ENCODE data around the gene DIO3. TPM values are rescaled to one million over a fixed set of nuclear protein-coding genes. Genes with fewer than 3 reads are reported as not detected.
"Not testable (repeated sequence)": the region's sequence is repeated elsewhere in the genome, so short reads cannot be mapped to it uniquely, and the experiment has no call there.

The DIO3 gene
- total RNA-seq, 1 experiment from 2014 or later = not detected

- Histone ChIP-seq H3K27me3 (peaks cover 40% of the 10 kb centered on the region), H3K36me3 (no peaks in the 10 kb centered on the region), H3K9me3 (no peaks in the 10 kb centered on the region), H3K4me3 (no peak overlapping the region)
- DNase-seq = no peak
Observed at GRCh38 chr14:101564444-101564776, 3.1 kb downstream of the DIO3 start.

- Histone ChIP-seq H3K9me3 (no peaks in the 10 kb centered on the region), H3K4me3 (no peak overlapping the region), H3K27me3 (peaks cover 35% of the 10 kb centered on the region), H3K36me3 (no peaks in the 10 kb centered on the region)
- DNase-seq = no peak
Observed at GRCh38 chr14:101564819-101565698, 3.8 kb downstream of the DIO3 start.

GRCh38 chr14:101567252-101567651, 6.0 kb downstream of the DIO3 start:
- H3K36me3 ChIP-seq = no peaks in the 10 kb centered on the region
- peaks cover 26% of the 10 kb centered on the region for H3K27me3 ChIP-seq
- H3K9me3 ChIP-seq = no peaks in the 10 kb centered on the region
- DNase-seq = no peak
- no peak overlapping the region for H3K4me3 ChIP-seq

- no peaks in the 10 kb centered on the region for H3K9me3 ChIP-seq
- no peaks in the 10 kb centered on the region for H3K27me3 ChIP-seq
- no peak for DNase-seq
- no peaks in the 10 kb centered on the region for H3K36me3 ChIP-seq
- no peak overlapping the region for H3K4me3 ChIP-seq
Observed at GRCh38 chr14:101571004-101571403, 9.7 kb downstream of the DIO3 start.

DNA sequence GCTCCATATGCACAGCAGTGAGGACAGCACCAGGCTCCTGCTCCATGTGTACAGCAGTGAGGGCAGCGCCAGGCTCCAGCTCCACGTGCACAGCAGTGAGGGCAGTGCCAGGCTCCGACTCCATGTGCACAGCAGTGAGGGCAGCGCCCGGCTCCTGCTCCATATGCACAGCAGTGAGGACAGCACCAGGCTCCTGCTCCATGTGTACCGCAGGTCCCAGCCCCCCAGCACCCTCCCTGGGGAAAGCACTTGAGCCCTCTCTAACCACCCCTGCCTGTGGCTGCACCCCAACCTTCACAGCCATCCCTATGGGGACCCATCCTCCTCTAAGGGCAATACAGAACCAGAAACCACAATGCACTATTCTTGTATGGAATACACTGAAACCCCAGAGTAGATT, 11.2 kb downstream of the DIO3 start:
- not testable (repeated sequence) for H3K36me3 ChIP-seq, H3K9me3 ChIP-seq, H3K4me3 ChIP-seq, DNase-seq, H3K27me3 ChIP-seq

DNA sequence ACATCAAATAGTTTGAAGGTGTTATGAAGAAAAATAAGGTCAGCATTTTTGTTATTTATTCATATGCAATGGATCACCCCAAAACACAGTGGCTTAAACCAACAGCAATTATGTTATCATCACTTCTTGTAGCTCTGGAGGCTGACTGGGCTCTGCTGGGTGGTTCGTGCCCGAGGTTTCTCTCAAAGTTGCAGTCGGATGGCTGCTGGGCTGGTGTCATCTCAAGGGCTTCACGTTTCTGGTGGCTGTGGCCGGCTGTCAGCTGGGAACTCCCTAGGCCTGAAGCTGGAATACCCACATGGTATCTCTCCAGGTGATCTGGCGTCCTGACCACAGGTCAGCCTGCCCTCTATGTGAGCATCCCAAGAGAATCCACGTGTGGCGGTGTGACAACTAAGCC, 12.0 kb downstream of the DIO3 start:
- no peaks in the 10 kb centered on the region for H3K9me3 ChIP-seq
- no peaks in the 10 kb centered on the region for H3K36me3 ChIP-seq
- H3K4me3 ChIP-seq = no peak overlapping the region
- no peak for DNase-seq
- no peaks in the 10 kb centered on the region for H3K27me3 ChIP-seq

GRCh38 chr14:101575581-101575980, 14.3 kb downstream of the DIO3 start:
- H3K27me3 ChIP-seq = no peaks in the 10 kb centered on the region
- no peaks in the 10 kb centered on the region for H3K36me3 ChIP-seq
- H3K4me3 ChIP-seq = no peak overlapping the region
- no peak for DNase-seq
- H3K9me3 ChIP-seq = no peaks in the 10 kb centered on the region

- no peak overlapping the region for H3K4me3 ChIP-seq
- no peak for DNase-seq
- H3K27me3 ChIP-seq = no peaks in the 10 kb centered on the region
- no peaks in the 10 kb centered on the region for H3K36me3 ChIP-seq
- H3K9me3 ChIP-seq = no peaks in the 10 kb centered on the region
Observed at GRCh38 chr14:101577221-101577909, 16.1 kb downstream of the DIO3 start.

- H3K9me3 ChIP-seq = no peaks in the 10 kb centered on the region
- H3K4me3 ChIP-seq = no peak overlapping the region
- no peaks in the 10 kb centered on the region for H3K36me3 ChIP-seq
- H3K27me3 ChIP-seq = no peaks in the 10 kb centered on the region
- DNase-seq = no peak
Observed at GRCh38 chr14:101578489-101578888, 17.2 kb downstream of the DIO3 start.

GRCh38 chr14:101579372-101580080, 18.2 kb downstream of the DIO3 start:
- Histone ChIP-seq H3K36me3 (no peaks in the 10 kb centered on the region), H3K27me3 (no peaks in the 10 kb centered on the region), H3K9me3 (no peaks in the 10 kb centered on the region), H3K4me3 (no peak overlapping the region)
- no peak for DNase-seq

- Histone ChIP-seq H3K9me3 (no peaks in the 10 kb centered on the region), H3K27me3 (no peaks in the 10 kb centered on the region), H3K4me3 (no peak overlapping the region), H3K36me3 (no peaks in the 10 kb centered on the region)
- DNase-seq = no peak
Observed at GRCh38 chr14:101581806-101582205, 20.5 kb downstream of the DIO3 start.

- Histone ChIP-seq H3K4me3 (no peak overlapping the region), H3K9me3 (no peaks in the 10 kb centered on the region), H3K36me3 (no peaks in the 10 kb centered on the region), H3K27me3 (no peaks in the 10 kb centered on the region)
- DNase-seq = no peak
Observed at GRCh38 chr14:101582294-101582693, 21.0 kb downstream of the DIO3 start.

GRCh38 chr14:101583006-101583714, 21.9 kb downstream of the DIO3 start:
- DNase-seq = no peak
- Histone ChIP-seq H3K9me3 (no peaks in the 10 kb centered on the region), H3K36me3 (no peaks in the 10 kb centered on the region), H3K4me3 (no peak overlapping the region), H3K27me3 (no peaks in the 10 kb centered on the region)

DNA sequence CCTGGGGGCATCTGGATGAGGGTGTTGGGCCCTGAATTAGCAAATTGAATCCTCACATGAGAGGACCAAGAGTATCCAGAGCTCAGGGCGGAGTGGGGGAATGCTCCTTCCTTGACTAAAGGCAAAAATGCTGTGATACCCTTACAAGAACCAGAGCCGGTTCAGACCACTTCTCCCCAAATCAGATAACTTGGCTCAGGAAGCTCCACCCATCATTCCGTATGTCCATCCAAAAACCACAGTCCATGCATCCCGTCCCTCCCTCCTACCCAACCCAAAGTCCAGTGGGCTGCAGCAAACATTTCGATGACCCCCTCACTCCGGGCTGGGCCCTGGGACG, 22.4 kb downstream of the DIO3 start:
- no peak overlapping the region for H3K4me3 ChIP-seq

DNA sequence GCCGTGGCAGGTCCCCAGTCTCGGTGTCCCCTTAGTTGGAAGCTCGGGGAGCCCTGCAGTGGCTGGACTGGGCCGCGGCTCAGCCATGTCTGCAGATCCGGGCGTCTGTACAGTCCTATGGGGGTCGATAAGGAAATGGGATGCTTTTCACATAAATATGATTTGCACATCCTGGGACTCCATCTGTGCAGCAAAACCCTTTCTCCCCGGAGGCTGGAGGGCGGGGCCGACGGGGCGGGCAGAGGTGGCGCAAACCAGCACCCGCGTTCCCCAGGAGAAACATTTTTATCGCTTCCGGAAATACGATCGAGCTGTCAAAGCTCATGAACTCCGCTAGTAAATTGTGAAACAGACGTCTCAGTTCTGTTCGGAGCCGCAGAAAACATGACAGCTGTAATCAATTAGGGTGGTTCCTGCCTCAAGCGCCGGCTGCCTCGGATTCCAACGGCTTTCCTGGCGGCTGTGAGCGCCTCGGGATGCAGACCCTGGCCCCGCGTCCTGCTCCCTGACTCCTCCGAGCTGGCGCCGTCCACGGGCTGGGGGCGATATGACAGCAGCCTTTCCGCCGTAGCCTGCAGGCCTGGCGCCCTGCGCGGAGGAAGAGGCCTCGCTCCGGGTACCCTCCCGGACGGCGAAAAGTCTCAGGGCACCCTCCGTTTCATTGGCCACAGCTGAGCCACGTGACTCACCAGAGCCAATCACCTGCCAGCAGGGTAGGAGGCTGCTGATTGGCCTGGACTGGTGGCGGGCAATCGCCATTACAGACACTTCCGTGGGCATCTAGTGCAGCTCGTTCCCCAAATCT, 23.0 kb downstream of the DIO3 start:
- Histone ChIP-seq H3K4me3 (peak overlapping the region; percentile 18; the same call in 1 of the 2 replicates), H3K36me3 (no peaks in the 10 kb centered on the region), H3K9me3 (no peaks in the 10 kb centered on the region), H3K27me3 (no peaks in the 10 kb centered on the region)
- DNase-seq = peak; percentile 22

More for the DNA sequence above, 22.4 kb downstream of the DIO3 start:
- no peaks in the 10 kb centered on the region for H3K27me3 ChIP-seq
- no peak for DNase-seq
- no peaks in the 10 kb centered on the region for H3K36me3 ChIP-seq
- no peaks in the 10 kb centered on the region for H3K9me3 ChIP-seq

DNA sequence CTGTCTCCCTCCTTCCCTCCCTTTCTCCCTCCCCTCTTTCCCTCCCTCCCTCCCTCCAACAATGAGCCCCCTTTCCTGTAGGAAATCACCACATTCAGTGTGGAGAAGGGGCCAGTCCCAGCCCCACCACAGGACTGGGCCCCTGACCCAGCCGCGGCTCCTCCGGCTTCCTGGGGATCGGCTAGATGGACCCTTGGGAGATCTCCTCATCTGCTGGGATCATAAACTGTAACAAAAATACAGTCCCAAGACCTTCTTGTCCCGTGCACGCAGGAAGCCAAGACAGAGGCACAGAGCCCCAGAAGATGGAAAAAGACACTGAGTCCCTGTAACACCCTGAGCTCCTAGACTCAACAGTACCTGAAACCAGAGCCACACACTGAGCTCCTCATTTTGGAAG, 23.9 kb downstream of the DIO3 start:
- Histone ChIP-seq H3K4me3 (no peak overlapping the region), H3K9me3 (no peaks in the 10 kb centered on the region), H3K27me3 (no peaks in the 10 kb centered on the region), H3K36me3 (no peaks in the 10 kb centered on the region)
- no peak for DNase-seq
